Suprapubic skin (tissue), 4 donors: ENCODE data around the gene EMP2.

Experiments
- POLR2A ChIP-seq, 2 donors: fragments of 450-650 bp; IDR thresholded peaks; one replicate each; pipeline ENCODE4 v1.6.1; 2017; ENCODE audit warnings: antibody characterized with exemption in 2 of 2, mild to moderate bottlenecking in 2 of 2, moderate library complexity in 2 of 2
- POLR2AphosphoS5 ChIP-seq, 3 donors: sonication (generic); formaldehyde crosslinking; IDR thresholded peaks; one replicate each; pipeline ENCODE4 v1.6.1; 2017; ENCODE audit warnings: antibody characterized with exemption in 3 of 3
- TF ChIP-seq, protein P1 (sequence below), 2 donors: fragments of 200-600 bp in 1 of 2; fragments of 450-650 bp in 1 of 2; sonication (generic) in 1 of 2; IDR thresholded peaks; one replicate each; pipeline ENCODE4 v1.5.1; 2016 to 2019; ENCODE audit warnings: antibody characterized with exemption in 2 of 2, mild to moderate bottlenecking in 1 of 2, moderate library complexity in 1 of 2

DNA sequence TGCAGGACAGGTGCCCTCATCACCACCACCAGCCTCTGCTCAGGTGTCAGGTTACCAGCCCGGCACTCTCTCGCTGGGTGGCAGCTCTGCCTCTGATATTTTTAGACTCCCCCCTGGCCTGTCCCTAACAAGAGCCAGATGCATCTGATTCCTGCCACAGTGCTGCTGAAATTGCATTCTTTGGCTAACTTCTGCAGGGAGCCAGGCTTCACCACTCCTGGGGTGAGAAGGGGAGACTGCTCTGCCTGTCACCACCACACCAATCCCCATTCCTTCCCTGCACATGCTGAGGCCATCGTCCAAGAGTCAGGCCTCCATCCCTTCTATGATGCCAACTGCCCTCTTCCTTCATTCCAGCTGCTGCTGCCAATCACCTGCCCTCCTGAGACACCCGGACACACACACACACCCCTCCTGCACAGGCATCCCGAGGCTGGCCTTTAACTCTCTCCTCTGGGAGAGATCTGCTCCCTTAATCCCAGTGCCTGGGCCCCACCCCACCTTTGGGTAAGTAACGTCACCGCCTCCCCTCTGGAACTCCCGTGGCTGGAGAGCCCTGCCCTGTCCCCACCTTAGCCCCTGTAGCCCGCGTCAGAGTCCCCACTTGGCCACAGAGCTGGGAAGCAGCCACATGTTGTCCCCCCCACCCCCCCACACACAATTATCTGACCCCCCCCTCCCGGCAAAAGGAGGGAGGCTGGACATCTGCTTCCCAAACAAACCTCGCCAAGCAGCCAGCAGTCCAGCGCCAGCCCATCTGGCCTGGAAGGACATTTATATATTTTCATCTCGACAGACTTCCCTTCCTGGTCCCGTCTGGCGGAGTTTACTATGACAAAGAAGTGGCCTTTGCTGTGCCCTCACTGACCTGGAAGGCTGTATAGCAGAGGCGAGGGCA is 2.8 kb downstream of the EMP2 start:
- TF ChIP-seq, protein P1, sequence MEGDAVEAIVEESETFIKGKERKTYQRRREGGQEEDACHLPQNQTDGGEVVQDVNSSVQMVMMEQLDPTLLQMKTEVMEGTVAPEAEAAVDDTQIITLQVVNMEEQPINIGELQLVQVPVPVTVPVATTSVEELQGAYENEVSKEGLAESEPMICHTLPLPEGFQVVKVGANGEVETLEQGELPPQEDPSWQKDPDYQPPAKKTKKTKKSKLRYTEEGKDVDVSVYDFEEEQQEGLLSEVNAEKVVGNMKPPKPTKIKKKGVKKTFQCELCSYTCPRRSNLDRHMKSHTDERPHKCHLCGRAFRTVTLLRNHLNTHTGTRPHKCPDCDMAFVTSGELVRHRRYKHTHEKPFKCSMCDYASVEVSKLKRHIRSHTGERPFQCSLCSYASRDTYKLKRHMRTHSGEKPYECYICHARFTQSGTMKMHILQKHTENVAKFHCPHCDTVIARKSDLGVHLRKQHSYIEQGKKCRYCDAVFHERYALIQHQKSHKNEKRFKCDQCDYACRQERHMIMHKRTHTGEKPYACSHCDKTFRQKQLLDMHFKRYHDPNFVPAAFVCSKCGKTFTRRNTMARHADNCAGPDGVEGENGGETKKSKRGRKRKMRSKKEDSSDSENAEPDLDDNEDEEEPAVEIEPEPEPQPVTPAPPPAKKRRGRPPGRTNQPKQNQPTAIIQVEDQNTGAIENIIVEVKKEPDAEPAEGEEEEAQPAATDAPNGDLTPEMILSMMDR (IDR thresholded peaks at IDR 0.05), result no peak
- TF ChIP-seq POLR2A (IDR thresholded peaks at IDR 0.05) (no peak), POLR2AphosphoS5 (IDR thresholded peaks at IDR 0.05) (no peak)
